Measurements from ENCODE around the gene TBC1D1. TPM values are rescaled to one million over a fixed set of nuclear protein-coding genes. Genes with fewer than 3 reads are reported as not detected.
"Not testable (repeated sequence)": the region's sequence is repeated elsewhere in the genome, so short reads cannot be mapped to it uniquely, and the experiment has no call there.

TBC1D1 gene
- total RNA-seq, 1 donor from 2014 or later = 131 TPM

DNA sequence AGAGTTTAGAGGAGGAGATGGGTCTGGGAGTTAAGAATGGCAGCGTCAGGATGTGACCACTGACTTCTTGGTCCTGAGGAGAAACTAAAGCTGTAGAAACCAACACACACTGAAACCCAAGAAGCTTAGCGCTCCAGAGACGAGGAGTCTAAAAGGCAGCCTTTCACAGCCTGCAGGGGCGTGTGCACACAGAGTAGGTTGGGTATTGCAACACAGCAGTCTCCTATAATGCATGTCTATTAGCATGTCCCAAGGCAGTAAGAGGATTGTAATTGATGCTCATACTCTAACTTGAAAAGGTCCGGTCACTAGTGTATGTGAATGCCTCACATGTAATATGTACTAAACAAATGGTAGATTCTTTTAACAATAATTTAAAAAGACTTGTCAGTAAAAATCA lies 126.7 kb downstream of the TBC1D1 start:
- intact Hi-C loops (cut with DNase I) = loop anchor here (5.0 kb wide), 1 partner anchor 125 kb away; the partner anchor contains the start of gene TBC1D1
- ATAC-seq = no peak
- no peak for DNase-seq (ENCODE audit: missing footprints)

DNA sequence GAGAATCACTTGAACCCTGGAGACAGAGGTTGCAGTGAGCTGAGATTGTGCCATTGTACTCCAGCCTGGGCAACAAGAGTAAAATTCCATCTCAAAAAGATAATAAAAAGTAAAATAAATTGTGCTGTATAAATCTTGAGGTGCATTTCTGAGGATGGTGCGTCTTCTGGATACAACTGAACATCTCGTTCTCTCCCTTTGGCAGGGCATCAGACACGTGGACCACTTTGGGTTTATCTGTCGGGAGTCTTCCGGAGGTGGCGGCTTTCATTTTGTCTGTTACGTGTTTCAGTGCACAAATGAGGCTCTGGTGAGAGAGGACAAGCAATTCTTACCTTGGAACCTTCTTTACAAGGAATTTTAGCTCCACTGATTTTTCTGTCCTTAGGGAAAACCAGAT lies 129.5 kb downstream of the TBC1D1 start:
- ATAC-seq (no peak), DNase-seq (ENCODE audit: missing footprints) (no peak)
- intact Hi-C loops (cut with DNase I) = no loop called here

DNA sequence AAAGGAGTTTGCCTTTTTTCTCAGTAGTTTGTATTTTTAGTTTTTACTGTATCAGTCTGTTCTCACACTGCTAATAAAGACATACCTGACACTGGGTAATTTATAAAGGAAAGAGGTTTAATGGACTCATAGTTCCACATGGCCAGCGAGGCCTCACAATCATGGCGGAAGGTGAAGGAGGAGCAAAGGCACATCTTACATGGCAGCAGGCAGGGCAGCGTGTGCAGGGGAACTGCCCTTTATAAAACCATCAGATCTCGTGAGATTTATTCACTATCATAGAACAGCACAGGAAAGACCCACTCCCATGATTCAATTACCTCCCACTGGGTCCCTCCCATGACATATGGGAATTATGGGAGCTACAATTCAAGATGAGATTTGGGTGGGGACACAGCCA lies 130.1 kb downstream of the TBC1D1 start:
- DNase-seq (ENCODE audit: missing footprints); ATAC-seq; intact Hi-C loops (cut with DNase I): not testable (repeated sequence)

DNA sequence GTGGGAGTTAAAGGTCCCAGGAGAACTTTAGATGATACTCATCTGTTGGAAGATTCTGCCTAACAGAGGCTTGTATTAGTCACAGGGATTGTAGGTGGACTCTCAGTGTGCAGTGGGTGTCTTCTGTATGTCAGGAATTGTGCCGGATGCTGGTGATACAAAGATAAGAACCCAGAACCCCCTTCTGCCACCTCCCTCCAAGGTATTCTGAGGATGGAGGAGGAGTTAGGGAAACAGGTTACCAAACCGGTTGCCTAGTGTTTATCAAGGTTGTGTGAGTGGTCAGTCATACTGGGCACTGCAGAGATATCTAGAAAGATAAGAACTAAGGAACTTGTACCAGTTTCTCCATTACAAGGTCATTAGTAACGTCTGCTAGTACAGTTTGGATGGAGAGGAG lies 130.9 kb downstream of the TBC1D1 start:
- DNase-seq (ENCODE audit: missing footprints) (no peak), ATAC-seq (no peak)
- intact Hi-C loops (cut with DNase I) = no loop called here

DNA sequence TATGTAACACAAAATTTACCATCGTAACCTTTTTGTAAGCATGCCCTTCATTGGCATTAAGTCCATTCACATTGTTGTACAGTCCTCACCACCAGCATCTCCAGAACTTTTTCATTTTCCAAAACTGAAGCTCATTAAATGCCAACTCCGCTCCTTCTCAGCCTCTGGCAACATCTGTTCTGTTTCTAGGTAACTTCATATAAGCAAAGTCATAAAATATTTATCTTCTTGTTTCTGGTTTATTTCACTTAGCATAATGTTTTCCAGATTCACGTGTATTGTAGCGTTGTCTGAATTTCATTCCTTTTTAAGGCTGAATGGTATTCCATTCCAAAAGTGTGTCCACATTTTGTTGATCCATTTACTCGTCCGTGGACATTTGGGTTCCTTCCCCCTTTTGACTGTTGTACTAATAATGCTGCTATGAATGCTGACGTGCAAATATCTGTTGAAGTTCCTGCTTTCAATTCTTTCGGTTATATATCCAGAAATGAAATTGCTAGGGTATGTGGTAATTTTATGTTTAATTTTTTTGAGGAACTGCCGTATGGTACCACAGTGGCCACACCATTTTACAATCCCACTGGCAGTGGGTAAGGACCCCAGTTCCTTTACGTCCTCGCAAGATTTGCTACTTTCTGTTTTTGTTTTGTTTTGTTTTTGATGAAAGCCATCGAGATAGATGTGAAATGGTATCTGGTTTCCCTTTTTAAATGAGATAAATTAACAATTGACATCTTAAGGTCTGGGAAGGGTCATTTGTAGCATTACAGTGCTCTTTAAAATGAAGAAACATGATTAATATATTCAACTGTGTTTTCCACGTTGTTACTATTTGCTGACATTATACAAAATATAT lies 132.7 kb downstream of the TBC1D1 start:
- DNase-seq (ENCODE audit: missing footprints) (no peak), ATAC-seq (peak; percentile 46)
- intact Hi-C loops (cut with DNase I) = no loop called here

DNA sequence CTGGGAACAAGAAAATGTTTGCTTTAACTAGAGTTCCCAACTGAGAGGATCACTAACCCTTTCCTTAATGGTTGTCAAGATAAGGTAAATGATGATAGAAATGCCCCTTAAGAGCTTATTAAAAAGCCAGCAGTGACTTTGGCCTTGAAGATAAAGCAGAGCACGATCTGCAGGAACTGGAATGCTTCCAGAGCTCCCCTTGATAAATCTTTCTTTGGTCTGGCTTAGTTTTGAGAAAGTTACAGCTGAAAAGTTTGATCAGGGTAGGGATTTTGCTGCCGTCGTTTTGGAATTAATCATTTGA lies 133.3 kb downstream of the TBC1D1 start:
- ATAC-seq (no peak), DNase-seq (ENCODE audit: missing footprints) (no peak)
- intact Hi-C loops (cut with DNase I) = no loop called here

DNA sequence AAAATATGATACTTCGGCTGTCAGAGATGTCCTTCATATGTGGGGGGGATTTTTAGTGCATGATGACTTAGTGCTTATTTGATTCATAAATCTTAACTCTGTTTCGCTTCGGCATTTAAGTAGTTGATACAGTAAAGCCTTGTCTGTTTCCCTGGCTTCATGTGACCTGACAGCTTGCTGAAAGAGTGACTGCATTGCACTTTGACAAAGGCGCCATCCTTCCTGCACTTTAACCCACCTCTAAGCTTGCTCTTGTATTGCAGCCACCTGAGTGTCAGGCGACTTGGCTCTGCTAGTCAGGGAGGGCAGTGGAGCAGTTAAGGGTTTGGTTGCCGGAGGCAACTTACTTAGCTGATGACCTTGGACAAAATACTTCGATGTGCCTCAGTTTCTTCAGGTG lies 134.8 kb downstream of the TBC1D1 start:
- DNase-seq (ENCODE audit: missing footprints) (no peak), ATAC-seq (no peak)
- intact Hi-C loops (cut with DNase I) = no loop called here

DNA sequence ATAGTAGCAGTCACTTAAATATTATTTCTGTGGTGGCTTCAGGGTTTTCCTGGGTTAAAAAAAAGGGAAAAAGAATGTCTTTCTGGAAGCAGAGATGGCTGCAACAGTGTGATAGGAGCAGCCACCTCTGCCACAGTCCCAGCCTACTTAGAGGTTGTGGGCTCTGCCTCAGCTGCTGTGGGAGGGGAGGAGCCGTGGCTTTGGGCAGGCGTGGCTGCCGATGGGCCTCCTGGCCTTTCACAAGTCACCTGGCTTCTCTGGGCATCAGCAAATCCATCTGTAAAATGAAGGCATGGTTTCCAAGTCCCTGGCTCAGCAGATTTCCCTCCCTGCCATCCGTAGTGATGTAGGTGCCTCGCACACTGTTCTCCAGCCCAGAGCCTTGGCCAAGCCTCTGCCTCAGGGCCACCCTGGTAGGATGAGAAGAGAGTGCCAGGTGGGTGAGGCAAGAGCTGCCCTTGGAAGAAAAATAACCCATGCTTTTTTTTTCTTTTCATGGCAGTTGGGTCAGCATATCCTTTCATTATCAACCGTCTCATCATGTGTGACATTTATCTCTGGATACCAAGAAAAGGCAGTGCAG lies 135.4 kb downstream of the TBC1D1 start:
- DNase-seq (ENCODE audit: missing footprints) (no peak), ATAC-seq (no peak)
- intact Hi-C loops (cut with DNase I) = no loop called here

DNA sequence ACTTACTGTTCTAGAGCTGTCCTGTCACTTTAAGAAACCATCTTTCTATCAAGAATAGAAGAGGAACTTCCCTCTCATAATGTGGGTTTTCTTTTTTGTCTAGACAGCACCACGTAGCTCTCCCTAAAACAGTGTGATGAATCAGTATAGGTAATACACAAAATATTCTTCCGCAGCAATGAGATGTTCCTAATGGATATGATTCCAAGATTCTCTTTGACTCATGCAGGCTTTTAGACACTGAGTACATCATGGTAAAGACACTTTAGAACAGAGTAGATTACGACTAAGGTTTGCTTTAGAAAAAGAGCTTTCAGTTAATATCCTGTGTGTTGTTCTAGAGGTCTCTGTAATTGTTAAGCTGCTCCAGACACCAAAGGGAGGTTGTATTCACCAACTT lies 139.1 kb downstream of the TBC1D1 start:
- no peak for ATAC-seq

DNA sequence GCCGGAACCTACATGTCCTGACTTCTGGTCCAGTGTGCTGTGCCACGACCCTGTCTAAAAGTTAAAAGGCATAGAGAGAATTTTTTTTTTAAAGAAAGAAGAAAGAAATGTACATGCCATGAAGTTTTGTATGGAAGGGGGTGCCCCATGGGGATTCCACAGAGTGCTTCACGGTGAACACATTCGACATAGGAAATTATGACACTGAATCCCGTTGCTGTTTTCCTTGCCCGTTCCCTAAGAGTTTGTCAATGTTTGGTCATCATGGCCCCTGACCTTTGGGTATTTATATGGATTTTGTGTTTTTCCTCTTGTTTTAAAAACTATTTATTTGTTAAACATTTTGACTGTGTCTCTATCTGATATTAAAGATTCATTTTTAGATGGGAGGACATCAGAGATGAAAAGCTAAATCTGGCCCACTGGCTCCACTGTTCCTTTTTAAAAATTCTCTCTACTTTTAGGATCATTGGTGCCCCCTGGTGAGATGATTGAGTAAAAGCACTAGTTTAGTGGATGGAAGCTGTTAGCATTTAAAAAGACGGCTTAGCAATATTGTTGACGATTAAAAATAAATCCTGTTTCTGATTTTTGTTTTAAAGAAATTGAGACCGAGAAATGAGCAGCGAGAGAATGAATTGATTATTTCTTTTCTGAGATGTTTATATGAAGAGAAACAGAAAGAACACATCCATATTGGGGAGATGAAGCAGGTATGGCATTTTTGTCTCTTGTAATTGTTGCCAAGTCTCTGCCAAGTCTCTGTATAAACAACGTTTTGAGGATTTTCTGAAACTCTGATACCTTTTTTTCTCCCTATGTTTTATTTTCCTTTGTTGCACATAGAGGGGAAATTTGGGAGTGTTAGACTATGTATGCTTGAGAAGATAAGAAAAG lies 144.3 kb downstream of the TBC1D1 start:
- intact Hi-C loops (cut with DNase I) = loop anchor here (1.0 to 10.0 kb wide), 5 partner anchors 58 to 433 kb away; partner anchors contain the start of gene TBC1D1
- no peak for ATAC-seq
- no peak for DNase-seq (ENCODE audit: missing footprints)

More for the DNA sequence above, 139.1 kb downstream of the TBC1D1 start:
- no peak for DNase-seq (ENCODE audit: missing footprints)
- intact Hi-C loops (cut with DNase I) = loop anchor here (5.0 to 10.0 kb wide), 3 partner anchors 53 to 428 kb away; no protein-coding TSS in a partner anchor

DNA sequence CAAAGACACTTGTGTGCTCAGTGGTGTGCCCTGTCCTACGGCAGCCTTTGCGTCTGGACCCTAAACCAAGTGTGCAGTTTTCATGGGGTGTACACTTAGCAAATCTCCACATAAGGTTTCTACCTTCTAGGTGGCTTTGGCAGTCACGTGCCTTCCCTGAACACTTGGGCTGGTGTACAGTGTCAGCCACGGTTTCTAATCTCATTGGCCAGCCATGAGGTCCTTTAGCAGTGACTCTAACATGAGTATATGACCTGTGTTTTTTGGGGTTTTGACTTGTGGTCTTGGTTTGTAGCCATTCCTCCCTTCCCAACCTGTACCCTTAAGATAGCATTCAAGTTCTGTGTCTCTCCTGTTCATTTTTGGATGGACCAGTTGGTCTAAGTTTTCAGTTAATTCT lies 145.7 kb downstream of the TBC1D1 start:
- intact Hi-C loops (cut with DNase I) = loop anchor here (10.0 kb wide), 1 partner anchor 372 kb away; no protein-coding TSS in a partner anchor
- peak; percentile 26 for ATAC-seq
- no peak for DNase-seq (ENCODE audit: missing footprints)

DNA sequence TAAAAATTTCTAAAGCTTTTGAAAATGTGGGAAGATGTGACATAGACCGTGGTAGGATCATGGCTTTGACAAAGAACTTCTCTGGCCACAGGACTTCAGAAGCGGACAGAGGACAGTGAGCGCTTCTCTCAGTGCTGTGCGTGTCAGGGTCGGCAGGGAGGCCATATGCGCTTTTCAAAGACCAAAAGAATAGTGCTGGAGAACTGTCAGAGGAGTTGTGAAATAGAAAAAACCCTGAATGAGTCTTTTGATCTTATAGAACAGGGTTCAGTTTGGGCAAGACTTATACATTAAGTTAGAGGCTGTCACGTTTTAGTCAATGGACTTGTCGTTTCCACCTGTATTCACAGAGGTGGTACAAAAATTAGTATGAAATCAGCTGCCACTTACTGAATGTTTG lies 146.7 kb downstream of the TBC1D1 start:
- ATAC-seq (no peak), DNase-seq (ENCODE audit: missing footprints) (no peak)
- intact Hi-C loops (cut with DNase I) = loop anchor here (10.0 kb wide), 1 partner anchor 373 kb away; no protein-coding TSS in a partner anchor

DNA sequence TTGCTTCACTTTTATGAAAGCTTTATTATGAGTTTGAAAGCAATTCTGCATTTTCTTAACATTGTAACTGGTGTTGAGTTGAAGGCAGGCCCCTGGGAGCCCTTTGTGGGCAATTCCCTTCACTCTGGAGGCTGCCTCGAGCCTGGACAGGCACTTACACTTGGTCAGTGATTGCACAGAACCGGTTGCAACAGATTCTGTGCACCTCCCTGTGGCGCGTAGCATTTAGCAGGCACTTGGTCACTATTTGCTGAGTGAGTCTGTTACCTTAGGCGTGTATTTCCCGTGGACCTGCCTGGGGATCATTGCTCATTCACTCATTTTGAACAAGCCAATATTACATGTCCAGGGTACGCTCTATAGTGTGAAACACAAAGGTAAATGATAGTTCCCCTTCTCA lies 149.7 kb downstream of the TBC1D1 start:
- no peak for DNase-seq (ENCODE audit: missing footprints)
- ATAC-seq = no peak
- intact Hi-C loops (cut with DNase I) = no loop called here

DNA sequence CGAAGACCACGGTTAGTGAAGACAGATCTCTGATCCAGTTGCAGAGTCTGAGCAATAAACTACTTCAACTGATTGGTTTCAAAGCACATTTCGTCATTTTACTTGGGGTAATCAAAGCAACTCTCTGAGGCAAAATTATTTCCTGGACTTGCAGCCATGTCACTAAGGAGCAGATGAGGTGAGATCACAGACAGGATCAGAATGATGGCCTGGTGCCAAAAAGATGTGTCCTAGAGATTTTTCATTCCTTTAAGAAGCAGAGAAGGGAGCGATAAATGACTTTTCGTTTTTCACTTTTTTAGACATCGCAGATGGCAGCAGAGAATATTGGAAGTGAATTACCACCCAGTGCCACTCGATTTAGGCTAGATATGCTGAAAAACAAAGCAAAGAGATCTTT lies 153.2 kb downstream of the TBC1D1 start:
- intact Hi-C loops (cut with DNase I) = no loop called here
- DNase-seq (ENCODE audit: missing footprints) (no peak), ATAC-seq (no peak)

DNA sequence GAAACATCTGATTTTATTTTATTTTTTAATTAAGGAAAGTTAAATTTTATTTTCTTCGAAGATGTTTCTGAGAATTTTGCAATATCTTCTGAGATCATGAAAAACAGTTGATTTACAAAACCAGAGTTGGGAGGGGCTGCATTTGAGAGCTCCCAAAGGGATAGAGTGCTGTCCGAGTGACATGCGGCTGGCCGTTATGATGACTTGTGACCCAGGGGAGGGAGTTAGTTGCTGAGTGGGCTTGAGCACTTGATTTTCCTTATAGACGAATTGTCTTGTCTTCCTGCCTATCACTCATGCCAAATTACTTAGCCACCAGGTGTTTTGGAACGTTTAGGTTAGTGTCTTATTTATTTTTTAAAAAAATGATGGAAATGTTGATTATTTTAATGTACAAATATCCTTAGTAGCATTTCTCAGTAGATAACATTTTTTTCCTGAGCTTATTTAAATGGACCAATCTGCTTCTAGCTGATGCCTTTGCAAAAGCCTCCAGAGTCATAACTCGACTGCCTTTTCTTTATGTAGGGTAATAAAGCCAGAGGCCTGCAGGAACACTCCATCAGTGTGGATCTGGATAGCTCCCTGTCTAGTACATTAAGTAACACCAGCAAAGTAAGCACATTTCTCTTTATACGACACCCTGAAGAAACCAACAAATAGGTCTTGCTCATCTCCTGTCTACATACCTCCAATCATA lies 154.6 kb downstream of the TBC1D1 start:
- DNase-seq (ENCODE audit: missing footprints) (no peak), ATAC-seq (no peak)
- intact Hi-C loops (cut with DNase I) = no loop called here

DNA sequence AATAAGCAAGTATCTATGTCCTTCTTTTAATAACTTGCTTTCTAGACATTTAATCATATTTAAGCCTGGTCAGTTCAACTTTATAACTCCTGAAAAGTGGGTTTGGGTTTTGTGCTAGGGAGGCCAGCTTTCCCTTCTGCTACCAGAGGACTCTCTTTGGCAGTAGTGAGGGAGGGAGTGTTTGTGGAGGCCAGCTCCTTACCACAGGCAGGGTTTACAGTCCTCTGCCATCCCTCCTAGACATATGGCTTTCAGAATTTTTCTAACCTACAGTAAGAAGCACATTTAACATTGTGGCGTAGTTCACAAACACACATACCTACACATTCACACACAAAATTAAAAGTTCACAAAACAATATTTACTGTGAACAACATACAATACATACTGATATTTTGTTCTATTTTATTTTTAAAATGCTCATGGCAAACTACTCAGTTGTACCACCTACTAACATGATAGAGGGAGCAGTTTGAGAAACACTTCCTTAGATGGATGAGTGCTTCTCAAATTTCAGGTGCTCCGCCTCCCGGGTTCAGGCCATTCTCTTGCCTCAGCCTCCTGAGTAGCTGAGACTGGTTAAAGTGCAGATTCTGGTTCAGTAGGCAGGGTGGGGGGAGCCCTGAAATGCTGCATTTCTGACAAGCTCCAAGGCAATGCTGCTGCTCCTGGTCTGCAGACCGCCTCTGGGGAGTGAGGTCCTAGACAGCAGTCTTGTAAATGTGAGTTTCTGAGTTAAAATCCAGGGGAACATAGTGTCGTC lies 156.0 kb downstream of the TBC1D1 start:
- DNase-seq (ENCODE audit: missing footprints) (no peak), ATAC-seq (no peak)
- intact Hi-C loops (cut with DNase I) = no loop called here

DNA sequence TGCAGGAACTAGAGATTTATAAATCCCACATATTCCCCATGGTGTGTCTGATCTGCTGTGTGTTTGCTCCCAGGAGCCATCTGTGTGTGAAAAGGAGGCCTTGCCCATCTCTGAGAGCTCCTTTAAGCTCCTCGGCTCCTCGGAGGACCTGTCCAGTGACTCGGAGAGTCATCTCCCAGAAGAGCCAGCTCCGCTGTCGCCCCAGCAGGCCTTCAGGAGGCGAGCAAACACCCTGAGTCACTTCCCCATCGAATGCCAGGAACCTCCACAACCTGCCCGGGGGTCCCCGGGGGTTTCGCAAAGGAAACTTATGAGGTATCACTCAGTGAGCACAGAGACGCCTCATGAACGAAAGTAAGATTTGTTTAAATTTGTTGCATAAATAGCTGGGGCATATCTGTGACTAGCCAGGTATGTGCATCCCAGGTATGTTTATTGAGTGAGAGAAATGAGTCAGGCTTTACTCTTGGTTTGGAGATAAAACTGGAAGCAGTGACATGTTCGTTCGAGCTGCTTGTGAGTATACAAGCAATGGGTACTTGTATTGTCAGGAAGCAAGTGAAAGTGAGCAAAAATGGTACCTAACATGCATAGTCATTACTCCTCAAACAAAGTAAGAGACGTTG lies 158.8 kb downstream of the TBC1D1 start:
- intact Hi-C loops (cut with DNase I) = no loop called here
- DNase-seq (ENCODE audit: missing footprints) (no peak), ATAC-seq (no peak)
